HG03159 (cell line): Measurements from ENCODE around the gene OTOF.

Experiments used
- ATAC-seq: cut with Tn5 transposase; IDR thresholded peaks from one replicate; pipeline ENCODE4 v1.9.1; 2021; ENCODE audit warnings: mild to moderate bottlenecking, moderate library complexity; ENCODE audit not compliant: unreplicated experiment

OTOF gene

GRCh38 chr2:26477911-26478253 is at the start of gene OTOF:
Gene OTOF, minus strand, starts transcription at chr2:26478124.
- no peak for ATAC-seq

GRCh38 chr2:26526589-26526988 is 48.7 kb upstream of the OTOF start:
- no peak for ATAC-seq

- ATAC-seq, result no peak
Observed at GRCh38 chr2:26526105-26526504, 48.2 kb upstream of the OTOF start.

DNA sequence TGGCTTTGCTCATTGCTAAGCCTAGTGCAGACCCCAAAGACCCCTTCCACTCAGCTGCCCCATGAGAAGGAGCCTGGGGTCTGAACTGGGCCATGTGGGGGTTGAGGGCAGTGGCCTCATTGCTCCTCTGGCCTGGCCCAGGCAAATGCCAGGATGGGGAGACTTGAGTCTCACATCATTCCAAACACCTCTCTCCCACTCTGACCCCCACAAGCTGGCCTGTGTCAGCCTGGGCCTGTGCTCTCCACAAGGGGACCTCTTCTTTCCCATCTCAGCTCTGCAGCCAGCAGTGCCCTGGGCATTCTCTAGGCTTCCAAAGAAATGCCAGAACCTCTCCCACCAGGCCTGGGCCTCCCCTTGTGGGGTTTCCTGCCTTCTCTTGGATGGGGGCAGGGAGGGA is 45.8 kb upstream of the OTOF start:
- ATAC-seq, result no peak

- ATAC-seq, result no peak
Observed at GRCh38 chr2:26522751-26523171, 44.8 kb upstream of the OTOF start.

DNA sequence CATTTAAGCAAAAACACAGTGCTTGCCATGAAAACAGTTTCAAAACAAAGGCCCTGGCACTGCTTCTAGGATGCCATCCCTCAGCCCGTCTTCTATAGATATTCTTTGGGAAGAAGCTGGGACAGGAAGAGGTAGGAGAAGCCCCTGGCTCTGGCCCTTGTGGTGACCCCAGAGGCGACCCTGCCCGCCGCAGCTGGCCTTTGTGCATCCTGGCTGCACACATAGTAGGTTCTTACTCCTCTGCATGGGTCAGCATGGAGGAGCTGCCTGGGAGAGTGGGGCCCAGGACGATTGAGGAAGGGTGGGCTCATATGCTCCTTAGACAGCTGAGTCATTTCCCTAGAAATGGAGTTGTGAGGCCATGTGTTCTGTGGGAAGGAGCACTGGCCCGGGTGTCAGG is 44.4 kb upstream of the OTOF start:
- no peak for ATAC-seq

GRCh38 chr2:26521913-26522180 is 43.9 kb upstream of the OTOF start:
- no peak for ATAC-seq

GRCh38 chr2:26521054-26521912 is 43.4 kb upstream of the OTOF start:
- ATAC-seq, result no peak

GRCh38 chr2:26520148-26520449 is 42.2 kb upstream of the OTOF start:
- no peak for ATAC-seq

GRCh38 chr2:26519396-26520147 is 41.6 kb upstream of the OTOF start:
- ATAC-seq, result no peak

DNA sequence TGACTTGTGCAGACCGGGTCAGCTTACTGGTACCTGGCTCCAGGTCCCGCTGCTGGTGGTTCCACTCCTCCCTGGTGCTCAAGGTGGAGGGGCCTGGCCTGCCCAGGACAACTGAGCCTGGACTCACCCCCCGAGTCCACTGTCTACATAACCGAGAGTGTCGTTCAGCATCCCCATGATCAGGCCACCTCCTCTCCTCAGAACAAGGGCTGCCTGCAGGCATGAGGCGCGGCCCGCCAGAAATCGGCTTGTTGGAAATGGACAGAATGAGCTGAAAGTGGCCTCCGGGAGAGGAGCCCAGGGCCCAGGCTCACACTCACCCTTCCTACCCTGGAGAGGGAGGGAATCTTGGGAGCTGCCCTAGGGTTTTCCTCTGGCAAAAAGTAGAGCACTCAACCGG is 38.9 kb upstream of the OTOF start:
- no peak for ATAC-seq

DNA sequence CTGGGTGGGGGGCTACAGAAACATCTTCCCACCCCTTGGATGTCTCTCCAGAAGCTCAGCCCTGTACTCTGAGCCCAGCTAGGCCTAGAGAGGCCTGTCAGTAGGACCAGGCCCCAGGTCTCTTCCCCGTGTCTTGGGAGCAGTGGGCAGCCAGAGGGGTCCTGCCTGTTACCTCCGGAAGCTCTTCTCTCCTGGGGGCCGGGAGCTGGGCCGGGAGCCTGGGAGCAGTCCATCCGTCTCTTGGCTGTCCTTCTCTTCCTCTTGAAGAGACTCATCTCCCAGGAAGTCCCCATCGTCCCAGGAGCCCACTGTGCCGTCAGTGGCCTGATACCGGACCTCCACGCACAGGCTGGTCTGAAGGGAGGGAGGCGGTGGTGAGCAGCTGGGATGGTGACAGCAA is 38.3 kb upstream of the OTOF start:
- no peak for ATAC-seq

DNA sequence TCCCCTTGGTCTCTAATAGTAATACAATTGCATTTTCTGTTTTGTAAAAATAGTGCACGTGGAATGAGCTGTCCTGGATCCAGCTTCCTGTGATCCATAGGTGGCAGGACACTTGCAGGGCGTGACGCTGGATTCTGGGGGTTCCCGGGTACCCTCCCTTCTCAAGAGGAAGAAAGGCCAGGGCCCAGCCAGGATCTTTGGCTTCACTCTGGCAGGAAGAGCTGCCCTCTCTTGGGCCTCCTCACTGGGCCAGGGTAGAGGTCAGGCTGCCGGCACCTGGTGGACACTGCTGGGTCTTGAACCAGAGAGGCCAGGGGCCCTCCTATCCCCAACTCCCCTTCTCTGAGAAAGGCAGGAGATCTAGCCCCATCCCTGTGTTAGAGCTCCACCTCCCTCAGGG is 37.8 kb upstream of the OTOF start:
- no peak for ATAC-seq

- ATAC-seq, result no peak
Observed at GRCh38 chr2:26514045-26514444, 36.1 kb upstream of the OTOF start.

DNA sequence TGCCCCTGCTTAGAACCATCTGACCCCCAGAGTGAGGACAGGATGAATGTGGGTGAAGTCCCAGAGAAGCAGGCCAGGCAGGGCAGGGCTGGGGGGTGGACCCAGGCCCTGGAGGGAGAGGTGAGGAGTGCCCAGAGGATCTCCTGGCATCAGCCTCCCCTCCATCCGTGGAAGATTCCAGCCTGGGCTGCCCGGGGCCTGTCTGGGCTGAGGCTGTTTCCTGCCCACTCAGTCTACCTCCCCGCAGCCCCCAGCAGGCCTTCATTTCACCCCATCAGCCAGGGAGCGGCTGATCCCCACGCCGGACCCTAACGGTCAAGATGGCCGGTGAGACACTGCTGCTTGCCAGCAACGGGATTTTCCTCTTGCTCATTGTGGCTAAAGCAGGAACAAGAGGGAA is 35.3 kb upstream of the OTOF start:
- ATAC-seq, result no peak

DNA sequence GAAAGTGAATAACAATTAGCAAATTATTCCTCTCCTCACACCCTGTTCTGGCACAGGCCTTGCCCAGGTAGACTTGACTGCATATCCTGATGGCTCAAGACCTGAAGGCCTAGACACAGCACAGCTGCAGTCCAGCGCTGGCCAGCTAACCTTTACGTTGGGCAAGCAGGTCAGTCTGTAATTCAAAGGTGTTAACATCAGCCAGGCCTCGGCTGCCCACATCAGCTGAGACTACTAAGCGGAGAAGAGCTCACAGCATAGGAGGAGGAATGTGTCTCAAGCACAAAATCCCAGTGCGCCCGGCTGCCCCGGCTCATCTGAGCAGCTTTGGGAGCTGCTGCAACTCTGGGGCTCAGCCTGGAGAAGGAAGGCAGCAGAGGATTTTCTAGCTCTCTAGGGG is 33.5 kb upstream of the OTOF start:
- no peak for ATAC-seq

DNA sequence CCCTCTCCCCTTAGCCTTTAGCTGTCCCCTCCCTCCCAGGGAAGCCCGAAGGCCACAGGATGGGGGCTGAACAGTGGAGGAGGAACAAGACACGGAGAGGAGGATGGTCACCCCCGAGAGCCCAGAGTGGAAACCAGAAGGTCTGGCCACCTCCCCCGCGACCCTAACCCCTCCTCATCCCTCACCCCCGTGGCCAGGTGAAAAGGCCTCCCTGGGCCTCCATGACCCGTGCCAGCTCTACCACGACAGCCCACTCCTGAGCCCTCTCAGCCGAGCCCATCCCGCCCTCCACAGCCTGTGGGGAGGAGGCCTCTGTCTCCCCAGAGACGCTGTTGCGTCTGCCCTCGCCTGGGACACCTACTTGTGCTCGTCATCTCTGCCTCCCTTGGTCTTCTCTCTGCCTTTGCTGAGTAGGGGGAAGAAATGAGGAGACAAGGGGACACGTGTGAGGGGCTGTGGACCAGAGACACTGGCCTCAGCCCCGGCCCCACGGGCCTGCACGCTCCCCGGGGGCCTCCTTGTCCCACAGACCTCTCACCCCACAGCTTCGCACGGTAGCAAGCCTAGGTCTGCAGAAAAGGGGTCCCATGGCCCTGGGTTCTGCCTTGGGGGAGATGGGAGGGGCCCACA is 32.5 kb upstream of the OTOF start:
- ATAC-seq, result no peak

GRCh38 chr2:26509141-26509540 is 31.2 kb upstream of the OTOF start:
- no peak for ATAC-seq

- no peak for ATAC-seq
Observed at GRCh38 chr2:26507932-26508331, 30.0 kb upstream of the OTOF start.

- no peak for ATAC-seq
Observed at GRCh38 chr2:26507088-26507487, 29.2 kb upstream of the OTOF start.

DNA sequence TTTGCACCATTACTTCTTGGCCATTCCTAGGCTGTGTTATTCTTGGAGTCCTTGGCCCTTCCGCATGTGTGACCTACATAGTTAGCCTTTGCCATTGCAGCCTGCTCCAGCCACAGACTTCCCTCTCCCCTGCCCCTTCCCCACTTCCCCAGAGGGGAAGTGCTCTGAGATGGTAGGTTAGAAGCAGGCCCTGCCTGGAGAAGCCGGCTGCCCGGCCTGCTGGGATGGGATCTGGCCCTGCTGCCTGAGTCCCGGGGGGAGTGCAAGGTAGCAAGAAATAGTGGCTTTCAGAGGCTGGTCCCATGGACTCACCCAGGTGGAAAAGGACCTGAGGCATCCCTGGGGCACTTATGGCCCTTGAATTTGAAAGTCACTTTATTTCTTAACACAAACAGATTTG is 28.4 kb upstream of the OTOF start:
- ATAC-seq, result no peak

- ATAC-seq, result no peak
Observed at GRCh38 chr2:26504002-26504401, 26.1 kb upstream of the OTOF start.
